UCSD-AML1 (cell line): Measurements from ENCODE around the gene CCDC106.

ENCODE experiments used
- DNase-seq: peaks from one replicate; lab custom pipeline; 2025; ENCODE audit not compliant: unreplicated experiment; lab: John Stamatoyannopoulos, UW

Gene CCDC106

DNA sequence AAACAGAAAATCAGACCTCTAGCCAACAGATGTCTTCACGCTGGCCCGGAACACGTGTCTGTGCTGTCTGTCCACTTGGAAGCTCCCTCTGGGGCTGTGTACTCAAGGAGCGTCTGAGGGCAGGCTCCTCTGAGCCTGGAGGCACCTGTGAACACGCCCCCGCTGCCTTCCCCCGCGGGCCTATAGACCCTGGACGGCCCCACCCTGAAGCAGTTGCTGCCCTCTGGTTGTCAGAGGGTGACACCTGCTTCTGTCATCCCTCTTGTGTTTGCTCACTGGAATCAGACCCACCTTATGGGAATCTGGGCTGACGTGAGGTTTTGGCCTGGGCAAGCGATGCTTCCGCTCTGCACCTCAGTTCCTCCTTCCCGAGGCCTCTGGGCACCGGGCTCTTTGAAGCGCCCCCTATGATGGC, 46.2 kb downstream of the CCDC106 start:
- DNase-seq, result no peak

DNA sequence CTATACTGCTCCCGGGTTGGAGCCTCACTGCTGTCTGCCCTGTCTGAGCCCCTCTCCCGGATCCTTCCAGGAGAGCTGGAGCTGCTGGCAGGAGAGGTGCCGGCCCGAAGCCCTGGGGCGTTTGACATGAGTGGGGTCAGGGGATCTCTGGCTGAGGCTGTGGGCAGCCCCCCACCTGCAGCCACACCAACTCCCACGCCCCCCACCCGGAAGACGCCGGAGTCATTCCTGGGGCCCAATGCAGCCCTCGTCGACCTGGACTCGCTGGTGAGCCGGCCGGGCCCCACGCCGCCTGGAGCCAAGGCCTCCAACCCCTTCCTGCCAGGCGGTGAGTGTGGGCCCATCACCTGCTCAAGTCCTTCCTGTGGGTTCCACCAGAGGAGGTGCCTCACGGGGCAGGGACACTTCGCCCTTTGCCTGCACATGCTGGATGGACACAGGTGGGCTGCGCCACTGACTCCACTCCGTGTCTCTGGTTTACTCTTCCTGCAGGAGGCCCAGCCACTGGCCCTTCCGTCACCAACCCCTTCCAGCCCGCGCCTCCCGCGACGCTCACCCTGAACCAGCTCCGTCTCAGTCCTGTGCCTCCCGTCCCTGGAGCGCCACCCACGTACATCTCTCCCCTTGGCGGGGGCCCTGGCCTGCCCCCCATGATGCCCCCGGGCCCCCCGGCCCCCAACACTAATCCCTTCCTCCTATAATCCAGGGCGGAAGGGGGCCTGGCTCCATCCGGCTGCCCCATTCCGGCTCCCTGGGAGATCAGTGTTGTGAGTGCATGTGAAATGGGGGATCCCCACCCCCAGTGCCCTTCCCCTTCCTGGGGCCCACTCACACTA, 46.9 kb downstream of the CCDC106 start:
- DNase-seq, result no peak

DNA sequence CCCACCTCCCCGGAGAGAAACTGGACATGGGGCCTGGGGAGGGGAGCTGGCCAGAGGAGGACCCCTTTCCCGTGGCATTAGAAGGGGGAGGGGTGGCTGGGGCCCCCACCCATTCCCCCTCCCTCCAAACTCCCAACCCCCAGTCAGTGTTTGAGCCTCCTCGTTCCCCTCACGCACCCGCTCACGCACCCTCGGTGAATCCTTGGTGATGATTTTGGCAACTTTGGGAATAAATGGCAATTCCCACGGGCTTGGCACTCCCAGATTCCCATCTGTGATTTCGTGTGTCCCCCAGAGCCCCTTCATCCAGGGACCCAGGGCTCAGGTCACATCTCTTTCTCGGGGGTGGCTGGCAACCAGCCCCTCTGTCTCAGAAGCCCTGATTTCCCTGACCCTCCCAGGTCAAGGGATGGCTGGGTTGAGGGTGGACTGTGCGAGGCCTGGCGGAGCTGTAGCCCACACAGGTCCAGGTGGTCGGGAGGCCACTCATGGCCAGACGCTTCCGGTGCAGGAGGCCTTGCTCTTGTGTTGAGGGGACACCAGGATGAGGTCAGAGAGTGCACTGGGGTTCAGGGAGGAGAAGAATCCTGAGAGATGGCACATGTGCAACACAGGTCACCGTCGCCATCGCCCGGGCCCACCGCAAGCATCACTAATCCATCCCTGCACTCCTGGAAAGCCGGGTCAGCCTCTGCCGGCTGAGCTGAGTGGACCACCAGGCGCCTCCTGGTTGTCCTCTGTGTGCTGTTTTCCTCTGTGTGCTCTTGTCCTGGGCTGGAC, 47.7 kb downstream of the CCDC106 start:
- DNase-seq, result no peak

DNA sequence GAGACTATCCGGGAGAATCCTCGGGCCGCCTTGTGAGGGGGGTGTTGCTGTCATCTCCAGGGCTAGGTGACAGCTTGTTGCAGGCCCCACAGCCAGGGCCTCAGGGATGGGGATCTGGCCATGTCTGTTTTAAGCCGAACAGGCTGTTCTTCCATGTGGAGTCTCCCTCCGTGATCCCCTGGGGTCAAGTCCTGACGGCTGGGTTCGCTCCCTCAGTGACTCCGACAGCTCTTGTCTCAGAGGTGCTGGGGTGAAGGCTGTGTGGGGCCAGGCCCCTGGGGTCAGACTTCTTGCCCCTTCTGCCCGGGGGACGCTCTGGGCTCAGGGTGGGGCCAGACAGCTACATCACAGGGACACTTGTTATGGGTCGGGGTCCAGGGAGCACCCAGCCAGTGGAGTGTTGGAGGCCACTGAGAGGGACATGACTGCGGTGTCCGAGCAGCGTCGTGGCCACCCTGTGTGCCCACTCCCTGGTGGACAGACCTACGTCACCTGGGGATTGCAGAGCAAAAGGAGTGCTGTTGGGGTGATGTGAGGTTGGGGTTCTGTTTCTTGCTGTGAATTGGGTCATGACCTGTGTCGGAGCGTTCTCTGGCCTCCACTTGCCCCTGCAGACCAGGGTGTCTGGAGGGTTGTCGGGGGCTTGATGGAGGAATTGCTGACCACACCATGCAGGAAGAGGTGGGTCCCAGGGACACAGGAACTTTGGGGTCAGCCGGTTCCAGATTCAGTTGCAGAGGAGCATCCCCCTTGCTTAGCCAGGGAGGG, 48.5 kb downstream of the CCDC106 start:
- no peak for DNase-seq

DNA sequence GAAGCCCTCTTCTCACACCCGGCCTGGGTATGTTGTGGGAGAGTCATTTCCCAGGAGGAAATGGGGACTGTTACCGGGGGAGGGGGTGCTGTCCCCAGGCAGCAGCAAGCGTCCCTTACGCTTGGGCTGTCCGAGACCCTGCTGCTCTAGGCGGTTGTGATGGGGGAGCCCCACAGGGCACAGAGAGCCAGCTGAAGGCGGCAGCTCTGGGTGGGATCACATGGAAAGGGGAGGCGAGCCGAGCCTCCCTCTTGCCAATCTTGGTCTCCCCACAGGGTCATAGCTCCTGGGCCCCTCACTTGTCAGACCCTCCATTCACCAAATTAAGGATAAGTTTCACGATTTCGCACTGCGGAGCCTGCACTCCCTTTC, 49.0 kb downstream of the CCDC106 start:
- no peak for DNase-seq

DNA sequence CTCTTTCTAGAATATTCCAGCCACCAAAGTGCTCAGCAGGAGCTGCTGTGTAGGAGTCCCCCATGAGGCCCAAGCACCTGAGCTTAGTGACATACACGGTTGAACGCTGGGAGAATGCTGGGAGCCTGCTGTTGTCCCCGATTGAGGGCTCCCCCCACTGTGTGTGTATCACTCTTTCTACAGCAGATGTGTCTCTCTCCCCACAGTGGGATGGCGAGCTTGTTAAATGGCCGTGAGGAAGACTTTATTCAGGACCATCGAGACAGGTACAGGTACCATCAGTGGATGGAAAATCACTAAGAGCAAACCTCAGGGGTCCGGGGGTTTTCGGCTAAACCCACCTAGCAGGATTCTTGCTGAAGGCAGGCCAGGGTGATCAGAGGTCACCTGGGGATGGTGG, 49.7 kb downstream of the CCDC106 start:
- no peak for DNase-seq

DNA sequence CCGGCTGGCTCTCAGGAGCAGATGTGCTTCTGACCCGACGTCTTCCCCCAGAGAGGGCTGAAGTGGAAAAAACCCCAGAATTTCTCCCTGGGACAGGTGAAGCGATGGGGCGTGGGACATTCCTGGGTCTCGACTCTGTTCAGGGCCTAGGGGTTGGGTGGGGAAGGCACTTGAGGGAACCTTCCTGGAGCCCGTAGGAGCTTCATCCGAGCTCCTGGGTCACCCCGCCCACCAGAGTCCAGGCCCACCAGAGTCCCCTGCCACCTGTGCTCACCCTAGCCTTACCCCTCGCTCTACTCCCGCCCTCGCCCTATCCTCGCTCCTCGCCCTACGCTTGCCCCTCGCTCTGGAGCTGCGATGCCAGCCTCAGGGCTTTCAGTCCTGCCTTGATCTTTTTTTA, 50.2 kb downstream of the CCDC106 start:
- no peak for DNase-seq

DNA sequence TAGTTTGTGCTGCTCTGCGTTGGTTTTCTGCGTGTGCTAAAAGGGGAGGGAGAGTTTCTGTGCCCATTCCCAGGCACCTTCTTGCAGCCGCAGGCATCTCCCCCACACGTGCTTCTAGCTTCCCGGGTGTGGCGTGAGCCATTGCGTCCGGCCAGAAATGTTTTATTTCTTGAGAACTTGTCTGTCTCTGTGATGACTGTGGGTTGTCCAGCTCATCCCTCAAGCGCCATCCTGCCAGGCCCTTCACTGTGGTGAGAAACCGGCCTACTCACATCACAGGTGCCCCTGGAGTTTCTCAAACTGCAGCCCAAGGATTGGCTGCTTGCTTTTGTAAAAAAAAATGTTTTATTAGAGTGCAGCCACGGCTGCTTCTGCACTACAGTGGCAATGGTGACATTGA, 51.2 kb downstream of the CCDC106 start:
- DNase-seq, result no peak

DNA sequence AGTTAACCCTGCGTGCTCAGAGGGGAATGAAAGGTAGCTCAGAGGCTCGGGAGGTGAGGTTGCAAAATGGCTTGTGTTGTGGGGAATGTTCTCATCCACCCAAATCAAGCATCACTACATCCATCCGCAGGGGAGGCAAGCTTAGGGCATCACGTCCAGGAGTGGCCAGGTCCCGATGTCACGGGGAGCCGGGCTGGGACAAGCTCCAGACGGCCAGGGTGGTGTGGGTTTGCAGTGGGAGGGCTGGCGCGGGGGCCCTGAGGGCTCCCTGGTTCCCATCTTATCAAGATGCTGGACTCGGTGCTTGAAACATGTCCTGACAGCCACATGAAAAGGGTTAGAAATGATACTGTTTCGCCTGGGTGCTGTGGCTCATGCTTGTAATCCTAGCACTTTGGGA, 52.8 kb downstream of the CCDC106 start:
- DNase-seq, result no peak

DNA sequence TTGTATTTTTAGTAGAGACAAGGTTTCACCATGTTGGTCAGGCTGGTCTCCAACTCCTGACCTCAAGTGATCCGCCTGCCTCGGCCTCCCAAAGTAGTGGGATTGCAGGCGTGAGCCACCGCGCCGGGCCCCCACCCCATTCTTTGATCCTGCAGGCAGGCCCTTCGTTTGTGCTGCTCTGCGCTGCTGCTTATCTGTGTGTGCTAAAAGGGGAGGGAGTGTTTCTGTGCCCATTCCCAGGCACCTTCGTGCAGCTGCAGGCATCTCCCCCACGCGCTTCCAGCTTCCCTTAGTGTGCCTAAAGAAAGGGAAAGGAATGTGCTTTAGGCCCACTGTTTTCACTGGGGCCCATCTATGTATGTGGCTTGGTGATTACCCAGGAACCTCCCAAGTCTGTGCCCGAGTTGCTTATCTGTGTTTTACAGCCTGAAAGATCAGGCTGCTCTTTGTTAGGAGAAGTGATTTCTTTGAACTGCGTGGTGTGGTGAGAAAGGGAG, 54.2 kb downstream of the CCDC106 start:
- DNase-seq, result no peak
